SK-MEL-5 (cell line): Measurements from ENCODE around the gene ATAD1. TPM values are rescaled to one million over a fixed set of nuclear protein-coding genes. Genes with fewer than 3 reads are reported as not detected.
"Not testable (repeated sequence)": the region's sequence is repeated elsewhere in the genome, so short reads cannot be mapped to it uniquely, and the experiment has no call there.

Experiments
- DNase-seq: peaks from one replicate; pipeline ENCODE4 v3.0.0-alpha.2; 2016; ENCODE audit warnings: low read depth, low spot score
- in situ Hi-C: cut with HindIII; loops from 2 replicates; pipeline ENCODE4 v1.10.0; 2016; ENCODE audit warnings: low sequenced_read_pairs, high pct_unique_total_duplicates, low pct_unique_long_range_greater_than_20kb
- total RNA-seq: library from RNA; depleted of rRNA; stranded (reverse); fragments of >200 nt; shearing (Covaris generic); gene quantifications from 2 replicates; pipeline ENCODE4 v1.2.3, GENCODE V29; 2014

ATAD1 gene
- total RNA-seq, 1 experiment from 2014 or later = 80.5 TPM

- in situ Hi-C loops = loop anchor here (25.0 kb wide), 1 partner anchor 385 kb away; no protein-coding TSS in a partner anchor
These were observed 34.1 kb upstream of the ATAD1 start for GRCh38 chr10:87852089-87852488.

GRCh38 chr10:87850742-87851205 is 32.7 kb upstream of the ATAD1 start:
- in situ Hi-C loops = loop anchor here (25.0 kb wide), 1 partner anchor 387 kb away; no protein-coding TSS in a partner anchor
- peak; percentile 84 for DNase-seq

More at GRCh38 chr10:87852089-87852488, 34.1 kb upstream of the ATAD1 start:
- no peak for DNase-seq

DNA sequence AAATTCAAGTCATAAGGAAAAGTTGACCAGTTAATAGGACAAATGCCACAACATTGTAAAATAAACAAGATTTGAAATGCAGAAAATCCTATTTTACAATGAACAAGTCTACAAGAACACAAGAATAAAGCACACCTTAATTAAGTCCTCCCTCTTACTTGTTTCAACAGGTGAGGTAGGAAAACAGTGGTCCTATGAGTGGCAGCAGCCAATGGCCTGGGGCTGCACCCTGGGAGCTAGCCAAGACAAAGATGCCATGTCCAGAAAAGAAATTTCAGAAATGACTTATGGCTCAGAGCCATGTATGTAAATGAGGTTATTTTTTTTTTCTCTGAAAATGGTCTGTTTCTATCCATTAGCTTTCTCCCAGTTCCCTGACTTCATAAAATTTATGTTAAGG is 31.0 kb upstream of the ATAD1 start:
- DNase-seq = no peak
- in situ Hi-C loops = no loop called here

- in situ Hi-C loops = no loop called here
- DNase-seq = no peak
These were observed 29.5 kb upstream of the ATAD1 start for GRCh38 chr10:87847550-87847949.

DNA sequence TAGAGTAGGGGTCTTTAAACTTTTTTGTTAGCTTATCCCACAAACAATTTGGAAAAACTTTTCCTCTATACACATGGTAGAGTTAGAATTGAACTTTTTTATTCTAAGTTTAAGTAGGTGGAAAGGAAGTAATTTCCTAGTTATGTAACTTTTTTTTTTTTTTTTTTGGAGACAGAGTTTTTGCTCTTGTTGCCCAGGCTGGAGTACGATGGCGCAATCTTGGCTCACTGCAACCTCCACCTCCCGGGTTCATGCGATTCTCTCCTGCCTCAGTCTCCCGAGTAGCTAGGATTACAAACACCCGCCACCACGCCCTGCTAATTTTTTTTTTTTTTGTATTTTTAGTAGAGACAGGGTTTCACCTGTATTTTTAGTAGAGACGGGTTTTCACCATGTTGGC is 28.7 kb upstream of the ATAD1 start:
- DNase-seq, in situ Hi-C loops: not testable (repeated sequence)

GRCh38 chr10:87846023-87846422 is 28.0 kb upstream of the ATAD1 start:
- in situ Hi-C loops = no loop called here
- peak; percentile 94 for DNase-seq

GRCh38 chr10:87845624-87845998 is 27.6 kb upstream of the ATAD1 start:
- in situ Hi-C loops = no loop called here
- DNase-seq = no peak

DNA sequence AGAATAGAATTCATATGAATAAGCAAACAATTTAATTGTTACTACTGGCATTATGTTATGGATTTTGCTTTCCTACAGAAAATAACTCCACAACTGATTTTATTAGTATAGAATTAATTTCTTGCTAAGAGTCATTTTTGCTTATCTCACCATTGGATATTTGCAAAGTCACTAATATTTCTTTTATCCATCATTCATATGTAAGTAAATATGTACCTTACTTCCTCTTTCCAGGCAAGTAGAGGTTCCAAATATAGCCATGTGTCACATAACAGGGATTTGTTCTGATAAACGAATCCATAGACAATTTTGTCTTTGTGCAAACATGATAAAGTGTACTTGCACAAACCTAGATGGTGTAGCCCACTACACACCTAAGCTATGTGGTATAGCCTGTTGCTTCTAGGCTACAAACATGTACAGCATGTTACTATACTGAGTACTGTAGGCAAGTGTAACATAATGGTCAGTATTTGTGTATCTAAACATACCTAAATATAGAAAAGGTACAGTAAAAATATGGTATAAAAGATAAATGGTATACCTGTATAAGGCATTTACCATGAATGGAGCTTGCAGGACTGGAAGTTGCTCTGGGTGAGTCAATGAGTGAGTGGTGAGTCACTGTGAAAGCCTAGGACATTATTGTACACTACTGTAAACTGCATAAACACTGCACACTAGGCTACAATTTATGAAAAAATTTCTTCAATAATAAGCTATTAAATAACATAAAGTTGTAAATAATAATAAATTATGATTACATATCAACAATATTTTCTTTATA is 27.0 kb upstream of the ATAD1 start:
- peak; percentile 43 for DNase-seq
- in situ Hi-C loops = no loop called here

- DNase-seq = no peak
- in situ Hi-C loops = no loop called here
These were observed 25.7 kb upstream of the ATAD1 start for GRCh38 chr10:87843714-87844113.

DNA sequence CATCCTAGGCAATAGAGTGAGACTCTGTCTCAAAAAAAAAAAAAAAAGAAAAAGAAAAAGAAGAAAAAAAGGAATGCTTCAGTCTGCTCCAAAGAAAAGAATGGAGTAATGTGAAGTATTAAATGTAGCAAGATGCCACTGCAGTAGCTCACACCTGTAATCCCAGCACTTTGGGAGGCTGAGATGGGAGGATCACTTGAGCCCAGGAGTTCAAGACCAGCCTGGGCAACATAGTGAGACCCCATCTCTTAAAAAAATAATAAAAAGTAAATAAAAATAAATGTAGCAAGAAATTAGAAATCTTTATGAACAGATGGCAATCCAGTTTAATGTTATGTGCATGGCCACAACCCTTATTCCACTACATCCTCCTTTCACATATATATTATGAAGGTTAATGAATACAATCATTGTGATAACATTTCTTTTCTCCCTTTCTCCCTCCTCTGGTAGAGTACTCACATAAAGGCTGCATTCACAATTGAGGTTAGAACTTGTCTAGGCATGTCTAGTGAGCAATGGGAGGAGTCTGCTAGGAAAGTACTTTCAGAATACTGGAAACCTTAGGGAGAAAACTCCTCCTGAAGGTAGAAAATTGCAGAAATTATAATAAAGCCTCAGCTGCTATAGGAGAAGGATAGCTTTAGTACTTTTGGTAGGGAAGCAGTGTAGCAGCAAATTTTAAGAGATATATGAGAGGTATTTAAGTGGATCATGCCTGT is 24.9 kb upstream of the ATAD1 start:
- peak; percentile 92 for DNase-seq
- in situ Hi-C loops = no loop called here

- DNase-seq = no peak
These were observed 24.2 kb upstream of the ATAD1 start for GRCh38 chr10:87842220-87842641.

GRCh38 chr10:87841186-87841585 is 23.2 kb upstream of the ATAD1 start:
- in situ Hi-C loops = no loop called here
- DNase-seq = no peak

More at GRCh38 chr10:87842220-87842641, 24.2 kb upstream of the ATAD1 start:
- in situ Hi-C loops = no loop called here

DNA sequence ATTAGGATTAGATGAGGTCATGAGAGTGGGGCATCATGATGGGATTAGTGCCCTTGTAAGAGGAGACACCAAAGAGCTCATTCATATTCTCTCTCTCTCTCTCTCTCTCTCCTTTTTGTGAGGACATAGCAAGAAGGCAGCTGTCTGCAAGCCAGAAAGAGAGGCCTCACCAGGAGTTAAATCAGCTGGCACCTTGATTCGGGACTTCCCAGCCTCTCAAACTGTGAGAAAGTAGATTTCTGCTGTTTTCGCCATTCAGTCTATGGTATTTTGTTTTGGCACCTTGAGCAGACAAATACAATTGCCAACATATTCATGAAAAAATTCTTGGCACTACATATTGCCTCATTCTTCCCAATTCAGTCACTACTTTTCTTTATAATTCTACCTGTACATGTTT is 20.6 kb upstream of the ATAD1 start:
- in situ Hi-C loops = no loop called here
- DNase-seq = no peak

GRCh38 chr10:87837445-87837844 is 19.4 kb upstream of the ATAD1 start:
- no peak for DNase-seq
- in situ Hi-C loops = no loop called here

- in situ Hi-C loops = no loop called here
- DNase-seq = no peak
These were observed 18.1 kb upstream of the ATAD1 start for GRCh38 chr10:87836098-87836497.

DNA sequence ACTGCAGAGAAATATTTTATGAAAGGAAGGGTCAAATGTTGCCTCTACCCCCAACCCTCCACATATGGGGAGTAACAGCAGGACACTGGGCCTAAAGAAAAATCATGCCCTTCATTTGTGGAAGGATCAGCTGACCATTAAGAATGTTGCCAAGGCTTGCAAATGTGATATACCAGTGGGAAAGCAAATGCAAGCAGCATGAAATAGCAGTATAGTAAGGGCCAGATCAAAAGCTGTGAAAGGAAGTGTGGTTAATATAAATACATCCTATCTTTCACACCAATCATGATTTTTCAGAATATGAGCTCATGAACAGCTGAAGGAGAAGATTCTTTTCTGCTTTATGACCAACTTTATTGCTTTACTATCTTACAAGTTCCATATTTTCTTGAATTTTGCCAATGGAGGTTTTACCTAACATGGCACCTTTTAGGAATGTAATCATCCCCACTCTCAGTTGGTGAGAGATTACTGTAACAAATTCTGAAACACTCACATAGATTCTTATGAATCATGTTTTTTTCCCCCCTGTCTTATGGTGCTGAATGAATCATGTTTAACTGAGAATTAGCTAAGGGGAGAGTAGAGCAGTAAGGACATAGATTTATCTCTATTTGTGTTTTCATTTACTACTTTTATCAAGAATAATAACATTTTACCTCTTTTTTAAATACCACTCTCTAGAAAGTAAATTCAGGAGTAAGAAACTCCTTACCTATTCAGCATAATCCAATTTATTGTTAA is 12.1 kb upstream of the ATAD1 start:
- in situ Hi-C loops = no loop called here

DNA sequence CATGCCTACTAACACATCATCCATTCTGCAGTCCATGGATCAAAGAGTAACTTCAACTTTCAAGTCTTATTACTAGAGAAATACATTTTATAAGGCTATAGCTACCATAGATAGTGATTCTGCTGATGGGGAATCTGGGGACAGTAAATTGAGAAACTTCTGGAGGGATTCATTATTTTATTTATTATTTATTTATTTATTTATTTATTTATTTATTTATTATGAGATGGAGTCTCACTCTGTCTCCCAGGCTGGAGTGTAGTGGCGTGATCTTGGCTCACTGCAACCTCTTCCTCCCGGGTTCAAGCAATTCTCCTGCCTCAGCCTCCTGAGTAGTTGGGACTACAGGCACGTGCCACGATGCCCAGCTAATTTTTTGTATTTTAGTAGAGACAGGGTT is 11.0 kb upstream of the ATAD1 start:
- DNase-seq, in situ Hi-C loops: not testable (repeated sequence)

More for the DNA sequence above, 12.1 kb upstream of the ATAD1 start:
- peak; percentile 54 for DNase-seq

- in situ Hi-C loops = no loop called here
- DNase-seq = no peak
These were observed 9.7 kb upstream of the ATAD1 start for GRCh38 chr10:87827681-87828080.
